SK-N-SH (cell line): Measurements from ENCODE around the gene BABAM2. TPM values are rescaled to one million over a fixed set of nuclear protein-coding genes. Genes with fewer than 3 reads are reported as not detected.

Experiments
- CTCF ChIA-PET: fragments of 300-600, 350-600 bp; formaldehyde crosslinking; extraction: SDS; loops from one replicate; lab custom pipeline; 2021; lab: Yijun Ruan, JAX
- POLR2A ChIA-PET: fragments of 350-600 bp; sonication (Branson Sonifier 250); formaldehyde crosslinking; extraction: SDS; loops from one replicate; lab custom pipeline; 2020; ENCODE audit warnings: antibody characterized with exemption, inconsistent platforms; lab: Yijun Ruan, JAX
- DNase-seq: peaks from one replicate; pipeline ENCODE4 v3.0.0; 2012
- H2AFZ ChIP-seq: fragments of 200-600 bp; sonication (generic); 2 replicates; pipeline ENCODE4 v1.8.1; 2016; ENCODE audit warnings: antibody characterized with exemption, mild to moderate bottlenecking, low read depth
- H3F3A ChIP-seq: fragments of 200-600 bp; sonication (generic); replicated peaks from 2 replicates; pipeline ENCODE3; 2016; ENCODE audit warnings: antibody characterized with exemption, mild to moderate bottlenecking; ENCODE audit not compliant: insufficient read depth
- H3K27ac ChIP-seq, 2 experiments: fragments of 200-500 bp in 1 of 2; fragments of 200-600 bp in 1 of 2; sonication (Bioruptor generic) in 1 of 2; sonication (generic), shearing (Covaris generic) in 1 of 2; 2 replicates each; pipeline versions ENCODE4 v1.5.1 to v1.6.1; 2014 to 2016; ENCODE audit warnings: low read depth in 2 of 2, inconsistent platforms in 1 of 2, low read length in 1 of 2, mild to moderate bottlenecking in 1 of 2, mixed read lengths in 1 of 2
- H3K27me3 ChIP-seq: fragments of 200-600 bp; sonication (generic), shearing (Covaris generic); 2 replicates; pipeline ENCODE4 v1.6.1; 2016; ENCODE audit warnings: mixed run types; ENCODE audit not compliant: insufficient read depth
- H3K36me3 ChIP-seq, 2 experiments: fragments of 200-500 bp in 1 of 2; fragments of 200-600 bp in 1 of 2; sonication (Bioruptor generic) in 1 of 2; sonication (generic) in 1 of 2; replicated peaks in 1 of 2; 2 replicates each; pipeline versions ENCODE3 to v1.5.1; 2014 to 2016; ENCODE audit warnings: low read length in 1 of 2, mild to moderate bottlenecking in 1 of 2; ENCODE audit not compliant: insufficient read depth in 2 of 2, control insufficient read depth in 1 of 2
- H3K4me1 ChIP-seq, 2 experiments: fragments of 200-500 bp in 1 of 2; fragments of 200-600 bp in 1 of 2; sonication (Bioruptor generic) in 1 of 2; sonication (generic), shearing (Covaris generic) in 1 of 2; 2 replicates each; pipeline versions ENCODE4 v1.5.1 to v1.6.1; 2014 to 2016; ENCODE audit warnings: low read depth in 1 of 2, low read length in 1 of 2, mixed run types in 1 of 2; ENCODE audit not compliant: insufficient read depth in 2 of 2, control insufficient read depth in 1 of 2
- H3K4me2 ChIP-seq: fragments of 200-600 bp; sonication (generic), shearing (Covaris generic); 2 replicates; pipeline ENCODE4 v1.6.1; 2017; ENCODE audit warnings: mixed run types
- H3K4me3 ChIP-seq, 2 experiments: fragments of 200-500 bp in 1 of 2; fragments of 200-600 bp in 1 of 2; sonication (Bioruptor generic) in 1 of 2; sonication (generic), shearing (Covaris generic) in 1 of 2; 2 replicates each; pipeline versions ENCODE4 v1.5.1 to v1.8.1; 2014 to 2016; ENCODE audit warnings: low read depth in 2 of 2, inconsistent platforms in 1 of 2, low read length in 1 of 2, mild to moderate bottlenecking in 1 of 2, mixed read lengths in 1 of 2, moderate library complexity in 1 of 2
- H3K79me2 ChIP-seq: fragments of 200-600 bp; sonication (generic); 2 replicates; pipeline ENCODE4 v1.8.1; 2017; ENCODE audit warnings: mild to moderate bottlenecking; ENCODE audit not compliant: insufficient read depth
- H3K9ac ChIP-seq: fragments of 200-600 bp; sonication (generic); 2 replicates; pipeline ENCODE4 v1.6.1; 2017; ENCODE audit warnings: mixed run types
- H3K9me2 ChIP-seq: fragments of 200-600 bp; sonication (generic); 2 replicates; pipeline ENCODE4 v1.6.1; 2017; ENCODE audit warnings: mixed run types
- H3K9me3 ChIP-seq: fragments of 200-600 bp; sonication (generic); 2 replicates; pipeline ENCODE4 v1.6.1; 2017; ENCODE audit warnings: mixed run types, mild to moderate bottlenecking, moderate library complexity
- H4K20me1 ChIP-seq: fragments of 200-600 bp; sonication (generic); 2 replicates; pipeline ENCODE4 v1.6.1; 2017; ENCODE audit warnings: mild to moderate bottlenecking, mixed run types; ENCODE audit not compliant: insufficient read depth
- ELF1 ChIP-seq: IDR thresholded peaks from 2 replicates; pipeline ENCODE4 v1.4.0; 2012
- EP300 ChIP-seq, 2 experiments: IDR thresholded peaks; 2 replicates each; pipeline versions ENCODE4 v1.4.0 to v1.6.1; 2012; ENCODE audit warnings: borderline replicate concordance in 1 of 2, low read depth in 1 of 2, low read length in 1 of 2
- EZH2phosphoT487 ChIP-seq: fragments of 200-600 bp; sonication (generic); IDR thresholded peaks from 2 replicates; pipeline ENCODE4 v1.6.1; 2017; ENCODE audit warnings: low read depth, mixed run types, mild to moderate bottlenecking, antibody characterized with exemption, moderate library complexity, borderline replicate concordance
- FOSL2 ChIP-seq: IDR thresholded peaks from 2 replicates; pipeline ENCODE4 v1.4.0; 2012; ENCODE audit warnings: low read depth, mild to moderate bottlenecking, moderate library complexity, borderline replicate concordance
- JUND ChIP-seq: IDR thresholded peaks from 2 replicates; pipeline ENCODE4 v1.4.0; 2012
- NFIC ChIP-seq: IDR thresholded peaks from 2 replicates; pipeline ENCODE4 v1.4.0; 2012; ENCODE audit warnings: borderline replicate concordance
- NRF1 ChIP-seq: IDR thresholded peaks from 2 replicates; pipeline ENCODE4 v1.6.1; 2012; ENCODE audit warnings: low read depth, mild to moderate bottlenecking, low read length
- POLR2AphosphoS5 ChIP-seq: IDR thresholded peaks from 2 replicates; pipeline ENCODE4 v1.6.1; 2012; ENCODE audit warnings: low read depth, low read length
- RCOR1 ChIP-seq: fragments of 150-350 bp; IDR thresholded peaks from 2 replicates; pipeline ENCODE4 v1.6.1; 2017; ENCODE audit warnings: antibody characterized with exemption, low read length
- RFX5 ChIP-seq: IDR thresholded peaks from 2 replicates; pipeline ENCODE4 v1.6.1; 2012; ENCODE audit warnings: mild to moderate bottlenecking, improper control_type of control experiment, low read length
- TAF1 ChIP-seq: IDR thresholded peaks from 2 replicates; pipeline ENCODE4 v1.6.1; 2012; ENCODE audit warnings: low read depth, mild to moderate bottlenecking, low read length, moderate library complexity, borderline replicate concordance
- TCF12 ChIP-seq: IDR thresholded peaks from 2 replicates; pipeline ENCODE4 v1.4.0; 2012
- WGBS: methylation state at CpG from one replicate; pipeline ENCODE4 v1.1.6; 2017; ENCODE audit warnings: low lambda C conversion rate; 5-methylcytosine and 5-hydroxymethylcytosine counted together
- polyA plus RNA-seq, 3 experiments: library from polyadenylated mRNA; depleted of rRNA; stranded (reverse); fragments of >200 nt; gene quantifications; 2 replicates each; pipeline ENCODE4 v1.2.3, GENCODE V29; 2012
- TF ChIP-seq, protein P1 (sequence below): IDR thresholded peaks from 2 replicates; pipeline ENCODE4 v1.4.0; 2012; ENCODE audit warnings: low read depth, borderline replicate concordance
- TF ChIP-seq, protein P2 (sequence below): IDR thresholded peaks from 2 replicates; pipeline ENCODE4; 2012
- TF ChIP-seq, protein P3 (sequence below): fragments of 150-350 bp; IDR thresholded peaks from 2 replicates; pipeline ENCODE4 v1.6.1; 2017; ENCODE audit warnings: antibody characterized with exemption, low read length, low read depth, borderline replicate concordance
- TF ChIP-seq, protein P4 (sequence below): IDR thresholded peaks from 2 replicates; pipeline ENCODE4 v1.4.0; 2012; ENCODE audit warnings: low read depth
- TF ChIP-seq, protein P5 (sequence below): IDR thresholded peaks from 2 replicates; pipeline ENCODE4 v1.4.0; 2012; ENCODE audit warnings: low read depth, borderline replicate concordance
- TF ChIP-seq, protein P6 (sequence below): IDR thresholded peaks from 2 replicates; pipeline ENCODE4 v1.6.1; 2012; ENCODE audit warnings: mild to moderate bottlenecking, low read depth, low read length, moderate library complexity

BABAM2 gene
- polyA plus RNA-seq, 1 of the 3 experiments (the other 2 are of a cell fraction), result 34.0 TPM

DNA sequence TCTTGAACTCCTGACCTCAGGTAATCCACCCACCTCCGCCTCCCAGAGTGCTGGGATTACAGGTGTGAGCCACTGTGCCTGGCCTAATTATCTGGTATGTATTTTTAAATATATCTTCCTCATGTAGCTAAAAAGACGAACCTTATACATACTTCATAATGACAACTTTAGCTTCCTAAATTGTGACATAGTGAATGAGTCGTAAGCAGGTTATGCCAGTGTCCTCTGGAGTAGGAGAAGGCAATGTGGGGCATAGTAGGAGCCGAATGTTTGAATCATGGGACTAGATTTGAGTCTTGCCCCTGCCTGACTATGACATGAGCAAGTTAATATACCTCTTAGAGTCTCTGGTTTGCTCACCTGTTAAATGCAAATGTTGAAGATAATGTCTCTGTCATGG is 406.4 kb downstream of the BABAM2 start:
- Histone ChIP-seq H3K9ac (no peak overlapping the region), H3K27ac (peak overlapping the region in 1 of 2 experiments; percentile 10; a peak in 2 of 4 replicates), H3K79me2 (no peaks in the 10 kb centered on the region), H3K27me3 (no peaks in the 10 kb centered on the region), H4K20me1 (no peaks in the 10 kb centered on the region), H3K9me3 (no peaks in the 10 kb centered on the region), H3K4me1 (peaks cover 0 to 16% of the 10 kb centered on the region in 2 experiments; a peak in 1 of 4 replicates), H3K36me3 (peaks cover 0 to 6% of the 10 kb centered on the region in 2 experiments), H2AFZ (no peak overlapping the region), H3K4me2 (no peak overlapping the region; the same call in 1 of the 2 replicates), H3F3A (peaks cover 23% of the 10 kb centered on the region), H3K9me2 (no peaks in the 10 kb centered on the region)
- DNase-seq, result no peak
- ChIA-PET CTCF (interaction anchor here (1.0 kb wide), 1 partner anchor 15 kb away, joined by 4 read pairs; no protein-coding TSS in a partner anchor), POLR2A (no interaction called here)
- 50% methylated on average over 4 of the region's 4 CpGs for WGBS
- peak in 1 of 2 experiments; percentile 20; a peak in 1 of 4 replicates for TF ChIP-seq EP300 (IDR thresholded peaks at IDR 0.05; ENCODE audit: borderline replicate concordance in 1 of 2, low read depth in 1 of 2, low read length in 1 of 2)
- peak; percentile 69 for TF ChIP-seq JUND
- no peak for TF ChIP-seq TAF1
- peak; percentile 58 for TF ChIP-seq TCF12
- TF ChIP-seq FOSL2, result peak; percentile 69; the same call in 1 of the 2 replicates
- no peak for TF ChIP-seq NRF1
- TF ChIP-seq ELF1, result no peak
- no peak for TF ChIP-seq NFIC
- TF ChIP-seq, protein P1, sequence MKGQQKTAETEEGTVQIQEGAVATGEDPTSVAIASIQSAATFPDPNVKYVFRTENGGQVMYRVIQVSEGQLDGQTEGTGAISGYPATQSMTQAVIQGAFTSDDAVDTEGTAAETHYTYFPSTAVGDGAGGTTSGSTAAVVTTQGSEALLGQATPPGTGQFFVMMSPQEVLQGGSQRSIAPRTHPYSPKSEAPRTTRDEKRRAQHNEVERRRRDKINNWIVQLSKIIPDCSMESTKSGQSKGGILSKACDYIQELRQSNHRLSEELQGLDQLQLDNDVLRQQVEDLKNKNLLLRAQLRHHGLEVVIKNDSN, result no peak
- TF ChIP-seq EZH2phosphoT487, result no peak
- no peak for TF ChIP-seq RCOR1
- no peak for TF ChIP-seq POLR2AphosphoS5
- TF ChIP-seq, protein P2, sequence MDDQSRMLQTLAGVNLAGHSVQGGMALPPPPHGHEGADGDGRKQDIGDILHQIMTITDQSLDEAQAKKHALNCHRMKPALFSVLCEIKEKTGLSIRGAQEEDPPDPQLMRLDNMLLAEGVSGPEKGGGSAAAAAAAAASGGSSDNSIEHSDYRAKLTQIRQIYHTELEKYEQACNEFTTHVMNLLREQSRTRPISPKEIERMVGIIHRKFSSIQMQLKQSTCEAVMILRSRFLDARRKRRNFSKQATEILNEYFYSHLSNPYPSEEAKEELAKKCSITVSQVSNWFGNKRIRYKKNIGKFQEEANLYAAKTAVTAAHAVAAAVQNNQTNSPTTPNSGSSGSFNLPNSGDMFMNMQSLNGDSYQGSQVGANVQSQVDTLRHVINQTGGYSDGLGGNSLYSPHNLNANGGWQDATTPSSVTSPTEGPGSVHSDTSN, result peak; percentile 80
- TF ChIP-seq, all 33 proteins: peak for 5
- H3K4me3 ChIP-seq, result no peak overlapping the region

DNA sequence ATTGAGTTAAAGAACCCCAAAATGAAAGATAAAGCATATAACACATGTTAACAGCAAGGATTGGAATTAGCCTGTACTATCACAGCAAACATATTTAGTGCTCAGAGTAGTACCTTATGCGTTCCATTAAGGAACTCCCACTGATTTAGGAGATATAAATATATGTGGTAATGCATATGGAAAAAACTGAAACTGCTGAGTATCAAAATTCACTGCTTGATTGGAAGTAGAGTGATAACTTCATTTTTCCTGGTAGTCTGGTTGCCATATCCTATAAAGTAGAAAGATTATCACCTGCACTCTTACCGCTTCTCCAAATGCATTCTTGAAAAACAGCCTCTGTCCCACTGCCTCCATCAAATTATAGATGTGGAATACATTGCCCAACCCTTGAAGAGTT is 407.0 kb downstream of the BABAM2 start:
- Histone ChIP-seq H4K20me1 (no peaks in the 10 kb centered on the region), H3K27ac (no peak overlapping the region), H3K27me3 (no peaks in the 10 kb centered on the region), H3K79me2 (no peaks in the 10 kb centered on the region), H3K4me2 (no peak overlapping the region), H2AFZ (no peak overlapping the region), H3K9me3 (no peaks in the 10 kb centered on the region), H3K4me3 (no peak overlapping the region), H3K9me2 (no peaks in the 10 kb centered on the region), H3K4me1 (peaks cover 0 to 16% of the 10 kb centered on the region in 2 experiments; a peak in 1 of 4 replicates), H3K9ac (no peak overlapping the region), H3F3A (peaks cover 23% of the 10 kb centered on the region), H3K36me3 (peaks cover 0 to 8% of the 10 kb centered on the region in 2 experiments)
- no peak for DNase-seq
- WGBS, result 94% methylated on average over 2 of the region's 2 CpGs
- CTCF ChIA-PET, result interaction anchor here (1.2 kb wide), 1 partner anchor 574 kb away, joined by 3 read pairs; no protein-coding TSS in a partner anchor
- POLR2A ChIA-PET, result no interaction called here
- TF ChIP-seq, protein P3, sequence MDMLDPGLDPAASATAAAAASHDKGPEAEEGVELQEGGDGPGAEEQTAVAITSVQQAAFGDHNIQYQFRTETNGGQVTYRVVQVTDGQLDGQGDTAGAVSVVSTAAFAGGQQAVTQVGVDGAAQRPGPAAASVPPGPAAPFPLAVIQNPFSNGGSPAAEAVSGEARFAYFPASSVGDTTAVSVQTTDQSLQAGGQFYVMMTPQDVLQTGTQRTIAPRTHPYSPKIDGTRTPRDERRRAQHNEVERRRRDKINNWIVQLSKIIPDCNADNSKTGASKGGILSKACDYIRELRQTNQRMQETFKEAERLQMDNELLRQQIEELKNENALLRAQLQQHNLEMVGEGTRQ, result no peak
- TF ChIP-seq, protein P4, sequence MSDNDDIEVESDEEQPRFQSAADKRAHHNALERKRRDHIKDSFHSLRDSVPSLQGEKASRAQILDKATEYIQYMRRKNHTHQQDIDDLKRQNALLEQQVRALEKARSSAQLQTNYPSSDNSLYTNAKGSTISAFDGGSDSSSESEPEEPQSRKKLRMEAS, result no peak
- TF ChIP-seq, protein P2, result no peak
- TF ChIP-seq, protein P5, sequence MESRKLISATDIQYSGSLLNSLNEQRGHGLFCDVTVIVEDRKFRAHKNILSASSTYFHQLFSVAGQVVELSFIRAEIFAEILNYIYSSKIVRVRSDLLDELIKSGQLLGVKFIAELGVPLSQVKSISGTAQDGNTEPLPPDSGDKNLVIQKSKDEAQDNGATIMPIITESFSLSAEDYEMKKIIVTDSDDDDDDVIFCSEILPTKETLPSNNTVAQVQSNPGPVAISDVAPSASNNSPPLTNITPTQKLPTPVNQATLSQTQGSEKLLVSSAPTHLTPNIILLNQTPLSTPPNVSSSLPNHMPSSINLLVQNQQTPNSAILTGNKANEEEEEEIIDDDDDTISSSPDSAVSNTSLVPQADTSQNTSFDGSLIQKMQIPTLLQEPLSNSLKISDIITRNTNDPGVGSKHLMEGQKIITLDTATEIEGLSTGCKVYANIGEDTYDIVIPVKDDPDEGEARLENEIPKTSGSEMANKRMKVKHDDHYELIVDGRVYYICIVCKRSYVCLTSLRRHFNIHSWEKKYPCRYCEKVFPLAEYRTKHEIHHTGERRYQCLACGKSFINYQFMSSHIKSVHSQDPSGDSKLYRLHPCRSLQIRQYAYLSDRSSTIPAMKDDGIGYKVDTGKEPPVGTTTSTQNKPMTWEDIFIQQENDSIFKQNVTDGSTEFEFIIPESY, result no peak
- TF ChIP-seq, protein P6, sequence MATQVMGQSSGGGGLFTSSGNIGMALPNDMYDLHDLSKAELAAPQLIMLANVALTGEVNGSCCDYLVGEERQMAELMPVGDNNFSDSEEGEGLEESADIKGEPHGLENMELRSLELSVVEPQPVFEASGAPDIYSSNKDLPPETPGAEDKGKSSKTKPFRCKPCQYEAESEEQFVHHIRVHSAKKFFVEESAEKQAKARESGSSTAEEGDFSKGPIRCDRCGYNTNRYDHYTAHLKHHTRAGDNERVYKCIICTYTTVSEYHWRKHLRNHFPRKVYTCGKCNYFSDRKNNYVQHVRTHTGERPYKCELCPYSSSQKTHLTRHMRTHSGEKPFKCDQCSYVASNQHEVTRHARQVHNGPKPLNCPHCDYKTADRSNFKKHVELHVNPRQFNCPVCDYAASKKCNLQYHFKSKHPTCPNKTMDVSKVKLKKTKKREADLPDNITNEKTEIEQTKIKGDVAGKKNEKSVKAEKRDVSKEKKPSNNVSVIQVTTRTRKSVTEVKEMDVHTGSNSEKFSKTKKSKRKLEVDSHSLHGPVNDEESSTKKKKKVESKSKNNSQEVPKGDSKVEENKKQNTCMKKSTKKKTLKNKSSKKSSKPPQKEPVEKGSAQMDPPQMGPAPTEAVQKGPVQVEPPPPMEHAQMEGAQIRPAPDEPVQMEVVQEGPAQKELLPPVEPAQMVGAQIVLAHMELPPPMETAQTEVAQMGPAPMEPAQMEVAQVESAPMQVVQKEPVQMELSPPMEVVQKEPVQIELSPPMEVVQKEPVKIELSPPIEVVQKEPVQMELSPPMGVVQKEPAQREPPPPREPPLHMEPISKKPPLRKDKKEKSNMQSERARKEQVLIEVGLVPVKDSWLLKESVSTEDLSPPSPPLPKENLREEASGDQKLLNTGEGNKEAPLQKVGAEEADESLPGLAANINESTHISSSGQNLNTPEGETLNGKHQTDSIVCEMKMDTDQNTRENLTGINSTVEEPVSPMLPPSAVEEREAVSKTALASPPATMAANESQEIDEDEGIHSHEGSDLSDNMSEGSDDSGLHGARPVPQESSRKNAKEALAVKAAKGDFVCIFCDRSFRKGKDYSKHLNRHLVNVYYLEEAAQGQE, result no peak
- TF ChIP-seq RFX5, result no peak
